SW 1271 (cell line): ENCODE data around the gene SNRNP48.

Experiments
- DNase-seq, 2 experiments: peaks; one replicate each; lab custom pipeline; 2025; lab: John Stamatoyannopoulos, UW

The SNRNP48 gene

GRCh38 chr6:7644417-7644816 lies 54.4 kb downstream of the SNRNP48 start:
- DNase-seq, result no peak

GRCh38 chr6:7646394-7646793 lies 56.4 kb downstream of the SNRNP48 start:
- DNase-seq, result no peak

GRCh38 chr6:7647504-7647903 lies 57.5 kb downstream of the SNRNP48 start:
- no peak for DNase-seq

GRCh38 chr6:7649037-7649810 lies 59.2 kb downstream of the SNRNP48 start:
- no peak for DNase-seq

- DNase-seq, result no peak
These were observed 60.9 kb downstream of the SNRNP48 start for GRCh38 chr6:7650878-7651277.

DNA sequence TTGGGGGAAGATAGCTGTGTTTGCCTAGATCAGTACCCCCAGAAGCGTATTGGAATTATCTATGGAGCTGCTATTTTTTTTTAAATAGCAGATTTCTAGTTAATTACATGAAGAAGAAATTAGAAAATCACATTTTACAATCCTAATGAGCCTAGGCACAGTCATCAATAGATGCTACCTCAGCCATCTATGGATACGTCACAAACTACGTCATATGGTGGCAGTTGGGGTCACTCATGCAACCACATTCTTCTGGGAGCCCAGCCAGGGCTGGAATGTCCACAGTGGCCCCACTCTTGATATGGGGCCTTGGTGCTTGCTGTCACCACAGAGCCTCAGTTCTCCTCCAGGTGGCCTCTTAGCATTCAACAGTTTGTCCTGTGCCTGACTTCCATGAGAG lies 63.0 kb downstream of the SNRNP48 start:
- DNase-seq, result no peak

- no peak for DNase-seq
These were observed 66.4 kb downstream of the SNRNP48 start for GRCh38 chr6:7656355-7656754.

DNA sequence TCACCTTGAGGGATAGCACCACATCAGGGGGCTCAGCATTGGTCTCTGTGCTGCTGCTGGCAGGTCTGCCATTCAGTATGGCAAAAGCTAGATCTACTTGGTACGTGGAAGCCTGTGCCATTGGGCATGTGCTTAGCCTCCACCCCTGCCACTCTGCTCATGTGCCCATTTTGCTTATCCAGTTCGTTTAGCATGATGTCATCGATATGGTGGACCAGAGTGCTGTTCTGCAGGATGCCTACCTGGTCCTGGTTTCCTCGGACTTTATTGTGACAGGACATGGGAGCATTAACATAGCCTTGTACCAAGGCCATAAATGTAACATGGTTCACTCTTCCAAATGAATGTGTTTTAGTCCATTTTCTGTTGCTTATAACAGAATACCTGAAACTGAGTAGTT lies 68.5 kb downstream of the SNRNP48 start:
- no peak for DNase-seq

GRCh38 chr6:7661364-7661763 lies 71.4 kb downstream of the SNRNP48 start:
- no peak for DNase-seq
